ENCODE results near the gene ABCF2. TPM values are rescaled to one million over a fixed set of nuclear protein-coding genes. Genes with fewer than 3 reads are reported as not detected.

The ABCF2 gene
- total and polyA plus RNA-seq, 2 of the 13 experiments (the other 11 are each of a cell fraction or from before 2014, with no cell fraction given), result 16.3 to 42.5 TPM

- no peak overlapping the region for H3K4me3 ChIP-seq (replicated peaks in 1 of 3; ENCODE audit: insufficient read depth in 1 of 3, low read depth in 2 of 3, low read length in 3 of 3)
- no peak overlapping the region for H3K9ac ChIP-seq (ENCODE audit: insufficient read depth, low read depth, low read length)
- H3K36me3 ChIP-seq (replicated peaks in 1 of 2; ENCODE audit: control insufficient read depth in 1 of 2, insufficient read depth in 2 of 2, low read length in 2 of 2), result peaks cover 6 to 32% of the 10 kb centered on the region in 2 experiments; a peak in 4 of 5 replicates
- WGBS (ENCODE audit: low lambda C conversion rate), result 98% methylated on average over 16 of the region's 44 CpGs
- H3K79me2 ChIP-seq (ENCODE audit: insufficient read depth, low read length), result peaks cover 22% of the 10 kb centered on the region
- H3K4me1 ChIP-seq (ENCODE audit: insufficient read depth, low read length), result peaks cover 27% of the 10 kb centered on the region
- FAIRE-seq (no peak), ATAC-seq (no peak), DNase-seq (ENCODE audit: low spot score) (no peak)
- in situ Hi-C loops (cut with HindIII; ENCODE audit: extremely low pct_ligation_motif_present, low pct_unique_long_range_greater_than_20kb), result no loop called here
- ChIA-PET CTCF (ENCODE audit: low intra/inter-chr PET ratio, low total read pairs) (no interaction called here), POLR2A (no interaction called here)
- H3K27ac ChIP-seq (ENCODE audit: extremely low read length, insufficient read depth, low read length), result no peak overlapping the region
- peaks cover 12% of the 10 kb centered on the region; the same call in 1 of the 2 replicates for H4K20me1 ChIP-seq (ENCODE audit: insufficient read depth, low read length)
- intact Hi-C loops (cut with micrococcal nuclease; ENCODE audit: unreplicated experiment), result no loop called here
- no peaks in the 10 kb centered on the region; a peak in 1 of 5 replicates for H3K27me3 ChIP-seq (ENCODE audit: control insufficient read depth in 1 of 2, insufficient read depth in 2 of 2, low read length in 2 of 2)
- BruUV-seq (replicated peaks), result no TSS peak
- H2AFZ ChIP-seq (ENCODE audit: low read length), result no peak overlapping the region
- no peaks in the 10 kb centered on the region for H3K9me3 ChIP-seq (ENCODE audit: low read length)
- H3K4me2 ChIP-seq (ENCODE audit: low read depth, low read length), result no peak overlapping the region
- no peak for TF ChIP-seq FIP1L1 (IDR thresholded peaks at IDR 0.05; ENCODE audit: borderline replicate concordance, insufficient read depth, low read depth, low read length)
- no peak for TF ChIP-seq HES4 (CRISPR knock-in tag; IDR thresholded peaks at IDR 0.05; ENCODE audit: borderline replicate concordance)
- TF ChIP-seq NFATC3 (CRISPR knock-in tag; IDR thresholded peaks at IDR 0.05), result no peak
- TF ChIP-seq ZNF773 (CRISPR knock-in tag; IDR thresholded peaks at IDR 0.05; ENCODE audit: borderline replicate concordance), result no peak
- 0 out of 2 replicates have a peak, but pooled peaks have one; percentile 8 for TF ChIP-seq HNRNPL (IDR thresholded peaks at IDR 0.05; ENCODE audit: low read depth, low read length)
- peak in 1 of 2 experiments; percentile 33; a peak in 1 of 4 replicates for TF ChIP-seq POLR2A (IDR thresholded peaks at IDR 0.05; ENCODE audit: insufficient read depth in 1 of 2, low read depth in 2 of 2, low read length in 2 of 2)
- TF ChIP-seq NFAT5 (CRISPR knock-in tag; IDR thresholded peaks at IDR 0.05), result no peak
- TF ChIP-seq, protein P1, sequence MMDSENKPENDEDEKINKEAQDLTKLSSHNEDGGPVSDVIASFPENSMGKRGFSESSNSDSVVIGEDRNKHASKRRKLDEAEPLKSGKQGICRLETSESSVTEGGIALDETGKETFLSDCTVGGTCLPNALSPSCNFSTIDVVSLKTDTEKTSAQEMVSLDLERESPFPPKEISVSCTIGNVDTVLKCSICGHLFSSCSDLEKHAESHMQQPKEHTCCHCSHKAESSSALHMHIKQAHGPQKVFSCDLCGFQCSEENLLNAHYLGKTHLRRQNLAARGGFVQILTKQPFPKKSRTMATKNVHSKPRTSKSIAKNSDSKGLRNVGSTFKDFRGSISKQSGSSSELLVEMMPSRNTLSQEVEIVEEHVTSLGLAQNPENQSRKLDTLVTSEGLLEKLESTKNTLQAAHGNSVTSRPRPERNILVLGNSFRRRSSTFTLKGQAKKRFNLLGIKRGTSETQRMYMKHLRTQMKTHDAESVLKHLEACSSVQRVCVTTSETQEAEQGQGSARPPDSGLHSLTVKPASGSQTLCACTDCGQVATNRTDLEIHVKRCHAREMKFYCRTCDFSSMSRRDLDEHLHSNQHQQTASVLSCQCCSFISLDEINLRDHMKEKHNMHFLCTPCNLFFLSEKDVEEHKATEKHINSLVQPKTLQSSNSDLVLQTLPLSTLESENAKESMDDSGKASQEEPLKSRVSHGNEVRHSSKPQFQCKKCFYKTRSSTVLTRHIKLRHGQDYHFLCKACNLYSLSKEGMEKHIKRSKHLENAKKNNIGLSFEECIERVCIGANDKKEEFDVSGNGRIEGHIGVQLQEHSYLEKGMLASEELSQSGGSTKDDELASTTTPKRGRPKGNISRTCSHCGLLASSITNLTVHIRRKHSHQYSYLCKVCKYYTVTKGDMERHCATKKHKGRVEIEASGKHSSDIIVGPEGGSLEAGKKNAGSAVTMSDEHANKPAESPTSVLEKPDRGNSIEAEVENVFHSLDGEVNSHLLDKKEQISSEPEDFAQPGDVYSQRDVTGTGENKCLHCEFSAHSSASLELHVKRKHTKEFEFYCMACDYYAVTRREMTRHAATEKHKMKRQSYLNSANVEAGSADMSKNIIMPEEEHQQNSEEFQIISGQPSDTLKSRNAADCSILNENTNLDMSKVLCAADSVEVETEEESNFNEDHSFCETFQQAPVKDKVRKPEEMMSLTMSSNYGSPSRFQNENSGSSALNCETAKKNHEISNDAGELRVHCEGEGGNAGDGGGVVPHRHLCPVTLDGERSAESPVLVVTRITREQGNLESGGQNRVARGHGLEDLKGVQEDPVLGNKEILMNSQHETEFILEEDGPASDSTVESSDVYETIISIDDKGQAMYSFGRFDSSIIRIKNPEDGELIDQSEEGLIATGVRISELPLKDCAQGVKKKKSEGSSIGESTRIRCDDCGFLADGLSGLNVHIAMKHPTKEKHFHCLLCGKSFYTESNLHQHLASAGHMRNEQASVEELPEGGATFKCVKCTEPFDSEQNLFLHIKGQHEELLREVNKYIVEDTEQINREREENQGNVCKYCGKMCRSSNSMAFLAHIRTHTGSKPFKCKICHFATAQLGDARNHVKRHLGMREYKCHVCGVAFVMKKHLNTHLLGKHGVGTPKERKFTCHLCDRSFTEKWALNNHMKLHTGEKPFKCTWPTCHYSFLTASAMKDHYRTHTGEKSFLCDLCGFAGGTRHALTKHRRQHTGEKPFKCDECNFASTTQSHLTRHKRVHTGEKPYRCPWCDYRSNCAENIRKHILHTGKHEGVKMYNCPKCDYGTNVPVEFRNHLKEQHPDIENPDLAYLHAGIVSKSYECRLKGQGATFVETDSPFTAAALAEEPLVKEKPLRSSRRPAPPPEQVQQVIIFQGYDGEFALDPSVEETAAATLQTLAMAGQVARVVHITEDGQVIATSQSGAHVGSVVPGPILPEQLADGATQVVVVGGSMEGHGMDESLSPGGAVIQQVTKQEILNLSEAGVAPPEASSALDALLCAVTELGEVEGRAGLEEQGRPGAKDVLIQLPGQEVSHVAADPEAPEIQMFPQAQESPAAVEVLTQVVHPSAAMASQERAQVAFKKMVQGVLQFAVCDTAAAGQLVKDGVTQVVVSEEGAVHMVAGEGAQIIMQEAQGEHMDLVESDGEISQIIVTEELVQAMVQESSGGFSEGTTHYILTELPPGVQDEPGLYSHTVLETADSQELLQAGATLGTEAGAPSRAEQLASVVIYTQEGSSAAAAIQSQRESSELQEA (CRISPR knock-in tag; IDR thresholded peaks at IDR 0.05; ENCODE audit: not compliant biosample characterization), result no peak
Observed at GRCh38 chr7:151237244-151238189, 10.5 kb upstream of the ABCF2 start.
